ENCODE results near the gene GNG8. TPM values are rescaled to one million over a fixed set of nuclear protein-coding genes. Genes with fewer than 3 reads are reported as not detected.

Gene GNG8
- total RNA-seq, result not detected in 2 replicates

DNA sequence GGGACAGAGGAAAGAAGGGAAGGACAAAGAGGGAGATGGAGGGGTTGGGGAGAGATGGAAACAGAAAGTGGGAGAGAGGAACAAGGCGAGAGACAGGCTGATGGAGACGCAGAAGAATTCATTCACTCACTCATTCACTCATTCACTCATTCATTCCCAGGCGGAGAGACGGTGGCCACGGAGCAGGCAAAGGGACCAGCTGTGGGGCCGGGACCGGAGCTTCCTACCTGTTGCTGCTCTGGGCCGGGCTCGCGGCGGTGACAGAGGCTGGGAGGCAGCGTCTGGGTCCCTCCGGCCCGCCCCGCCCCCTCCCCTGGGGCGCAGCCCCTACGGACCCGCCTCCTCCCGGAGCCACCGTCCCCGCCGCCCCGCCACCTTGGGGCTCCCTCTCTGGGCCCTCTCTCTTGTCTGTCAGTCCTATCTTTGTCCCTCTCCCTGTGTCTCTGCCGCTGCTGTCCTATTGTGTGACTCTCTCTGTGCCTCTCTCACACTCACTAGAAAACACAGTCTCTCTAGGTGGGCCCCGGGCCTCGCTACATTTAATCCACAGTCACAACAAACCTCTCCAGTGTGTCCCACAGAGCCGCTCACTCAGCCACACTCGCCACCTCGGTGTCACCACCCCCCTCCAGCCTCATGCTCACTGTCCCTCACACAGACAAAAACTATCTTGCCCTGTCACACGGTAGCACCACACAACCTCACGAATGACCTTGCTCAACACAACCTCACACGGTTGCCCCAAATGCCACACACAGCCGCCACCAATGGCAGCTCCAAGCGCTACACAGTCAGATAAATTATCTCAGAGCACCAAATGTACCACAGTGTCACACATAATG, at the start of gene GNG8:
Gene GNG8 (minus strand): TSS at position 283 of the 842 bp plus-strand sequence. CDS start 1,520 bp downstream, outside the sequence.
- DNase-seq (ENCODE audit: low read depth), result no peak
- H3K4me3 ChIP-seq (ENCODE audit: low read depth, low read length), result no peak within 1 kb of the TSS
- H3K36me3 ChIP-seq (ENCODE audit: control insufficient read depth, insufficient read depth, low read length), result no peaks in the 10 kb centered on the region
- TF ChIP-seq, protein P1, sequence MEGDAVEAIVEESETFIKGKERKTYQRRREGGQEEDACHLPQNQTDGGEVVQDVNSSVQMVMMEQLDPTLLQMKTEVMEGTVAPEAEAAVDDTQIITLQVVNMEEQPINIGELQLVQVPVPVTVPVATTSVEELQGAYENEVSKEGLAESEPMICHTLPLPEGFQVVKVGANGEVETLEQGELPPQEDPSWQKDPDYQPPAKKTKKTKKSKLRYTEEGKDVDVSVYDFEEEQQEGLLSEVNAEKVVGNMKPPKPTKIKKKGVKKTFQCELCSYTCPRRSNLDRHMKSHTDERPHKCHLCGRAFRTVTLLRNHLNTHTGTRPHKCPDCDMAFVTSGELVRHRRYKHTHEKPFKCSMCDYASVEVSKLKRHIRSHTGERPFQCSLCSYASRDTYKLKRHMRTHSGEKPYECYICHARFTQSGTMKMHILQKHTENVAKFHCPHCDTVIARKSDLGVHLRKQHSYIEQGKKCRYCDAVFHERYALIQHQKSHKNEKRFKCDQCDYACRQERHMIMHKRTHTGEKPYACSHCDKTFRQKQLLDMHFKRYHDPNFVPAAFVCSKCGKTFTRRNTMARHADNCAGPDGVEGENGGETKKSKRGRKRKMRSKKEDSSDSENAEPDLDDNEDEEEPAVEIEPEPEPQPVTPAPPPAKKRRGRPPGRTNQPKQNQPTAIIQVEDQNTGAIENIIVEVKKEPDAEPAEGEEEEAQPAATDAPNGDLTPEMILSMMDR (IDR thresholded peaks at IDR 0.05; ENCODE audit: insufficient read depth, low read length, poor library complexity, severe bottlenecking), result no peak
- H3K27me3 ChIP-seq (ENCODE audit: control insufficient read depth, insufficient read depth, low read length), result peaks cover 68% of the 10 kb centered on the region

DNA sequence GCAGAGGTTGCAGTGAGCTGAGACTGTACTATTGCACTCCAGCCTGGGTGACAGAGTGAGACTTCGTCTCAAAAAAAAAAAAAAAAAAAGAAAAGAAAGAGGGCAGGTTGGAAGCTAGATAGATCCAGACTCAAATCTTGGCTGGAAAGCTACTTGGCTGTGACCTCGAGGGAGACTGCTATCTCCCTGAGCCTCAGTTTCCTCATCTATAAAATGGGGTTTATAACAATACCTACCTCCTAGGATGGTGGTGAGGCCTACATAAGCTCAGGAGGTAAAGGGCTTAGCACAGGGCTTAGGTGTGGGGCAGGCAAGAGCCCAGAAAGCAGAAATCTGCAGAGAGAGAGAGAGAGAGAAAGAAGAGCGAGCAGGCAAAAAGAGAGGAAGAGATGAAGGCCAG, 49.2 kb upstream of the GNG8 start:
- Histone ChIP-seq H3K36me3 (ENCODE audit: control insufficient read depth, insufficient read depth, low read length) (no peaks in the 10 kb centered on the region), H3K4me3 (ENCODE audit: low read depth, low read length) (no peak overlapping the region)
- TF ChIP-seq, protein P1 (IDR thresholded peaks at IDR 0.05; ENCODE audit: insufficient read depth, low read length, poor library complexity, severe bottlenecking), result no peak

DNA sequence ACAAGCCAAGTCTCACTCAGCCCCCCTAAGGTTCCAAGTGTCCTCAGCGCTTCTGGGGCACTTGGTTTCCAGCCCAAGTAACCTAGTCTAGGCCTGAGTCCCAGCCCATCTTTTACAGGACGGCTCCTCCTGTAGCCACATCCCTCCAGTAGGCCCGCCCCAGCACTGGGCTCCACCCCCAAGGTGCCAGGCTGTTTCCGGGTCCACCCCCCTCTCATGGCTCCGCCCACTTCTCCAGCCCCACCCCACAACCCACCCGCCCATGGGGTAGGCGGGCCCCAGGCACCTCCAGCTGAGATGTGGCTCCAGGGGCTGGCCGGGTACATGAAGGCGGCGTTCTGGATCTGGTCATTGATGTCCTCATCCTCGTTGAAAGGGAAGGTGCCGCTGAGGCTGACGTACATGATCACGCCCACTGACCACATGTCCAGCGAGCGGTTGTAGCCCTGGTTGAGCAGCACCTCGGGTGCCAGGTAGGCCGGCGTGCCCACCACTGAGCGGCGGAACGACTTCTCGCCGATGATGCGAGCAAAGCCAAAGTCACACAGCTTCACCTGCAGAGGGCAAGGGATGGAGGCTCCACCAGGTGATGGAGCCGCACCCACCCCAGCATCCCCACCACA, 42.2 kb upstream of the GNG8 start:
- no peak overlapping the region for H3K4me3 ChIP-seq (ENCODE audit: low read depth, low read length)
- H3K27me3 ChIP-seq (ENCODE audit: control insufficient read depth, insufficient read depth, low read length), result no peaks in the 10 kb centered on the region
- DNase-seq (ENCODE audit: low read depth), result no peak
- TF ChIP-seq, protein P1 (IDR thresholded peaks at IDR 0.05; ENCODE audit: insufficient read depth, low read length, poor library complexity, severe bottlenecking), result no peak
- peaks cover 4% of the 10 kb centered on the region for H3K36me3 ChIP-seq (ENCODE audit: control insufficient read depth, insufficient read depth, low read length)

More for the DNA sequence above, 49.2 kb upstream of the GNG8 start:
- DNase-seq (ENCODE audit: low read depth), result no peak
- no peaks in the 10 kb centered on the region for H3K27me3 ChIP-seq (ENCODE audit: control insufficient read depth, insufficient read depth, low read length)

DNA sequence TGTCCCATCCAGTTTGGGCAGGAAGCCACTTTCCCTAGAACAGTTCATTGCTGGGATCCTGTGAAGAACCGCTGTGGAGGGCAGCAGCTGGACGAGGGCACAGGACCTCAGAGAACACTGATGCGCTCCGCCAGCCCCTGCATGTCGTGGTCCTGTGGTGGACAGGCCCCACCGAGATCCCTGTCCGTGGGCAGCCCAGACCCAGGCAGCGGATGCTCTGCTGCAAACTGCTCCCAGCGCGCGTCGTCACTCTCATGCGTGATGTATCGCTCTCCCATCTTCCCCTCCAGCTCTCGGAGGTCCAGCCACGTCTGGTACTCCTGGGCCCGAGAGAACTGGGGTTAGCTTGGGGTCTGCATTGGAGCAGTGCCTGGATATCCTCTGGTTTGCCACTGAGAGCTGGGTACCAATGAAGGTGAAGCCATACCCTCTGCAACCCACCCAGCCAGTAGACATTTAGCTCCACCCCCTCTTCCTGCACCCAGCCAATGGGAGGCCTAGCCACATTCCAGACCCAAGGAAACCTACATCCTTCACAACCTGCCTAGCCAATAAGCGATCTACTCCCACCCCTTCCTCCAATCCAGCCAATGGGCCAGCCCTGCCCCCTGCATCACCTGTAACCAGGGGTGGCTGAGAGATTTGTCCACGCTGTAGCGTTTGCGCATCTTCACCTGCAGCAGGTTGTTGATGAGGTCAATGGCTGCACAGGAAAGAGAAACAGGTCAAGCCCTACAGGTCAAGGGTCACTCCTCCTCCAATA, 38.6 kb upstream of the GNG8 start:
- H3K36me3 ChIP-seq (ENCODE audit: control insufficient read depth, insufficient read depth, low read length), result peaks cover 6% of the 10 kb centered on the region
- no peaks in the 10 kb centered on the region for H3K27me3 ChIP-seq (ENCODE audit: control insufficient read depth, insufficient read depth, low read length)
- no peak overlapping the region for H3K4me3 ChIP-seq (ENCODE audit: low read depth, low read length)
- no peak for DNase-seq (ENCODE audit: low read depth)
- TF ChIP-seq, protein P1 (IDR thresholded peaks at IDR 0.05; ENCODE audit: insufficient read depth, low read length, poor library complexity, severe bottlenecking), result no peak

DNA sequence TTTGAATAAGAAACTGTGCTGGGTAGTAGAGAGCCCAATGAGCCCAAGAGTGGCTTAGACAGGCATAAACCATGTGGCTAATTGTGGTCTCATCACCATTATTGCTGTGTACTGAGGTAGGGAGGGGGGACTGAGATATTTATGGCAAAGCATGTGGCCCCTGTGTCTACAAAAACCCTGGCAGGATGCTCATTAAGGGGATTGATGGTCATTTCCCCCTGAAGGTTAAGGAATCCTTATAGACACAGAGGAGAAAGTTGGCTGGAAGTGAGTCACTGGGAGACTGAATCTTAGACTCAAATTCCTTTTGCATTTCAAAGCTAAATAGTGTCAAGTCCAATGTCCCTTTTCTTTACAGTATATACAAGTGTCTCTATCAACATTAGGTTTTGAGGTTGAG, 34.8 kb upstream of the GNG8 start:
- H3K4me3 ChIP-seq (ENCODE audit: low read depth, low read length), result no peak overlapping the region
- H3K27me3 ChIP-seq (ENCODE audit: control insufficient read depth, insufficient read depth, low read length), result no peaks in the 10 kb centered on the region
- peaks cover 2% of the 10 kb centered on the region for H3K36me3 ChIP-seq (ENCODE audit: control insufficient read depth, insufficient read depth, low read length)
- no peak for DNase-seq (ENCODE audit: low read depth)
- TF ChIP-seq, protein P1 (IDR thresholded peaks at IDR 0.05; ENCODE audit: insufficient read depth, low read length, poor library complexity, severe bottlenecking), result no peak
